GM19043 (cell line): ENCODE results near the gene PIP5K1A.
"Not testable (repeated sequence)": the region's sequence is repeated elsewhere in the genome, so short reads cannot be mapped to it uniquely, and the experiment has no call there.

Experiments
- ATAC-seq: cut with Tn5 transposase; IDR thresholded peaks from one replicate; pipeline ENCODE4 v1.9.1; 2021; ENCODE audit warnings: low read depth; ENCODE audit not compliant: unreplicated experiment

The PIP5K1A gene

DNA sequence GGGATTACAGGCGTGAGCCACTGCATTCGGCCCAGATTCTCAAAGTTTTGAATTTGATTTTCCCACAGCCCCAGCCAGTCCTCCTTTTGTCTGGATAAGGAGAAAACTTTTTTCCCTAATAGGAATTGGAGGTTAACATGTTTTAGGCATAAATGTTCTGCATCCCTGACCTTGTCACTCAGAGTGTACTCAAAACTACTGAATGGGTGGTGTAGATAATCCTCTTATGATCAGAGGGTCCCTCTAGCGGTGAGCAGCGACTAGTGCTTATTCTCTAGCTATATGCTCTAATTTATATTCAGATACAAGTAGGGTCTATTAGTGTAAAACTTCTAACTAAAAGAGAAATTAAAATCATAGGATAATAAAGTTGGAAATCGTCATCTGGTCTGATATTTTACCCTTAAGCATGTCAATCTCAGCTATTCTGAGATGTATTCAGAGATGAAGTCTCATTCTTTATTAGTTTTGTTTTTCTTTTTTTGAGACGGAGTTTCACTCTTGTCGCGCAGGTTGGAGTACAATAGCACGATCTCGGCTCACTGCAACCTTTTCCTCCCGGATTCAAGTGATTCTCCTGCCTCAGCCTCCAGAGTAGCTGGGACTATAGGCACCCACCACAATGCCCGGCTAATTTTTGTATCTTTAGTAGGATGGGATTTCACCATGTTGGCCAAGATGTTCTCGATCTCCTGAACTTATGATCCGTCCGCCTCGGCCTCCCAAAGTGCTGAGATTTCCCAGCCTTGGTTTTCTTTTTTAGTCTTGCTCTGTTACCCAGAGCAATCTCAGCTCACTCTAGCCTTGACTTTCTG, 53.5 kb downstream of the PIP5K1A start:
- peak; percentile 47 for ATAC-seq

DNA sequence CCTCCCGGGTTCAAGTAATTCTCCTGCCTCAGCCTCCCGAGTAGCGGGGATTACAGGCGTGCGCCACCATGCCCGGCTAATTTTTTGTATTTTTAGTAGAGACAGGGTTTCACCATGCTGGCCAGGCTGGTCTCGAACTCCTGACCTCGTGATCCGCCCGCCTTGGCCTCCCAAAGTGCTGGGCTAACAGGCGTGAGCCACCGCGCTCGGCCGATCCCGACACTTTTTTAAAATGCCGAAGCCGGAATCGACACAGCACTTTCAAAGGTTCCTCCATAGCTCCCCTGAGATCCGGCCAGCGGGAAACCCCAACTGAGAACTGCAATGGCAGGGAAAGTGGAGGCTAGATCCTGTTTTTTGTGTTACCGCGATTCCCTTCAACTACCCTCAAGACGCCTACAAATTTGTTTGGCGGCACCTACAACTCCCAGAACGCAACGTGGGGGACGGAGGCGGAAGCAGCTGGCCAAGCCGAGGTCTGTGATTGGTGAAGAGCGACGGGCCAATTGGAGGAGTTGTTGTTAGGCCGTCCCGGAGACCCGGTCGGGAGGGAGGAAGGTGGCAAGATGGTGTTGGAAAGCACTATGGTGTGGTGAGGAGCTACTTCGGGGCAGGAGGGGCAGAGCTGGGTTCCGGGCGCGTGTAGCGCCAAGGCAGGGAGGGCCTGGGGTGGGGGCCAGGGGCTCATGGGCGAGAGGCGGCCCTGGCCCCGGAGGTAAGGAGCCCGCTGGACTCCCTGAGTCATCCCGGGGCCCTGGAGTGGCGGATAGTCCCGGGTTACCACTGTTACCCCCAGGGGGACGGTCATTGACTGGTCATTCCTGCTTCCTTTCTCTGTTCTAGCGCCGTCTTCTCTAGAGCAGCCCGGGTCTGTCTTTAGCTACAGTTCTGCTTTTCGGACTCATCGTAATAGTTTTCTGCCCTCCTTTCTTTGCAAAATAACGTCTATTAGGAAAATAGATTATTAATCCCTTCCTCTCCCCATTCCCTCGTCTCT, 56.2 kb downstream of the PIP5K1A start, which contains the start of gene PSMD4:
PSMD4 (plus strand) TSS at position 518 of the 997 bp plus-strand sequence; CDS start at position 567, 49 bp downstream.
- ATAC-seq = peak; percentile 90

DNA sequence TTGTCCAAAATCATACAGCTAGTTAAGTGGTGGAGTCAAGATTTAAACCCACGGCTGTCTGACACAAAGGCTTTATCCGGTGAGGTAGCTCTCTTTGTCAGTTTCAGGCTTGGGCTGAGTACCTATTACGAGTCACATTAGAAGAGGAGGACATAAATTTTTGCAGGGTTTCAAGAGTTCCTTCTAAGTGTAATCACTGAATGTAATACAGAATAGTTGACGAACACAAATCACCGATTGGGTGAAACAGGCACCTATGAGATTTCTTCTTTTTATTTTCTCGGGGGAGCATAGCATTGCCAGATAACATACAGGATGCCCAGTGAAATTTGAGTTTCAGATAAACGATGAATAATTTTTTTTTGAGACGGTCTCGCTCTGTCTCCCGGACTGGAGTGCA, 57.0 kb downstream of the PIP5K1A start:
- no peak for ATAC-seq

DNA sequence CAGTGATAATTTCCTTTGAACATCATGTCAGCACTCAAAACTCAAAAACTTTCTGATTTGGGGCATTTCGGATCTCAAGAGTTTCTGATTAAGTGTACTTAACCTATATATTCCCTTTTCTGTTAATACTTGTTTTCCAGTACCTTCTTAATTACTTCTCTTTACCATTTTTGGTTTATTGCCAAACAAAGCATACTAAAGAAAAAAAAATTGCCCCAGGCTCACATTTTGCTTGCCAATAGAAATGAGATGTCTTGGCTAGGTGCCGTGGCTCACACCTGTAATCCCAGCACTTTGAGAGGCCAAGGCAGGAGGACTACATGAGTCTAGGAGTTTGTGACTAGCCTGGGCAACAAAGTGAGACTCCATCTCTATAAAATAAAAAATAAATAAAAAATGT, 61.0 kb downstream of the PIP5K1A start:
- ATAC-seq = no peak

DNA sequence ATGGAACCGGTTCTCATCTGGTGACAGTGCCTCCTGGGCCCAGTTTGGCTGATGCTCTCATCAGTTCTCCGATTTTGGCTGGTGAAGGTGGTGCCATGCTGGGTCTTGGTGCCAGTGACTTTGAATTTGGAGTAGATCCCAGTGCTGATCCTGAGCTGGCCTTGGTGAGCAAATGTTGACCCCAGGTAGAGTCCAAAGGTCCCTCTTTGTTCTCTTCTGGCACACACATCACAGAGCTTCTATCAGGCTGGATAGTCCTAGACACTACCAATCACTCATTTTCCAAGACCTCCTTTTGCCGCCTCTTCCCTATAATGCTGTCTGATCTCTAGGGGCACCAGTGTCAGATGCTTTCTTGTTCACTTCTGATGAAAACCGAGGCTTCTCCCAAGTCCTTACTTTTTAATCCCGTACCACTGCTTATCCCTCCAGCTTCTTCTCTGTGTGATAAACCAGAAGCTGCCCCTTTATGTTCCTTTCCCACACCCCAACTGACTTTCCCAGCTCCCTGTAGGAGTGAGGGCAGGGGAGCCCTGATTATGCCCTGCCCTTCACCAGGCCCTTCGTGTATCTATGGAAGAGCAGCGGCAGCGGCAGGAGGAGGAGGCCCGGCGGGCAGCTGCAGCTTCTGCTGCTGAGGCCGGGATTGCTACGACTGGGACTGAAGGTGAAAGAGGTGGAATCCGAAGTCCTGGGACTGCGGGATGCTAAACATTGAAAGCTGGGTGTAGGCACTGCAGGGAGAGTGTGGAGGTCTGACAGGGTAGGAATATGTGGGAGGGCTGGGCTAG, 67.3 kb downstream of the PIP5K1A start:
- no peak for ATAC-seq

DNA sequence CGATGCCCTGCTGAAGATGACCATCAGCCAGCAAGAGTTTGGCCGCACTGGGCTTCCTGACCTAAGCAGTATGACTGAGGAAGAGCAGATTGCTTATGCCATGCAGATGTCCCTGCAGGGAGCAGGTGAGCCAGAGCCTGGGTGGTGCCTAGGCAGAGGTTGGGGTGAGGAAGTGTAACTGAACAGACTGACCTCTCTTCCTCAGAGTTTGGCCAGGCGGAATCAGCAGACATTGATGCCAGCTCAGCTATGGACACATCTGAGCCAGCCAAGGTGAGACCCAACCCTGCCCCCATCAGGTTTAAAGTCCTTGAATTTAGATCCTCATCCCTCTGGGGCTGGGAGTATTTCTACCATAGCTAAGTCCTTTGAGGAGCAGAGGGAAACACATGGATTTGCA, 68.0 kb downstream of the PIP5K1A start:
- no peak for ATAC-seq

DNA sequence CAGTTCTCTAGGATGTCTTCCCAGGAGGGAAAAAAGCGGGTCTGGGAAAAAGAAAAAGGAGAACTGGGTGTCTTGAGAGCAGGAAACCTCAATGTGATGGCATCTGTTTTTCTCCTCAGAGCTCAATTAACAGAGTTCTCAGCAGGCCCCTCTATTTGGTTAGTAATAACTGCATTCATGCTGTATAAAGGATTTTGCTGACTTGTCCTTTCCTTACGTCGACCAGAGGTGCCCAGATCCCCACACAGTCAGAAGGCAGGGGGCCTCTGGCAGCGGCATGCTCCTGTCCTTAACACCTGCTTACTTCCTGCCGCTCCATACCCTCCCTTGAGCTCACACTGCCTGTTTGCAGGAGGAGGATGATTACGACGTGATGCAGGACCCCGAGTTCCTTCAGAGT, 68.5 kb downstream of the PIP5K1A start:
- ATAC-seq = no peak

DNA sequence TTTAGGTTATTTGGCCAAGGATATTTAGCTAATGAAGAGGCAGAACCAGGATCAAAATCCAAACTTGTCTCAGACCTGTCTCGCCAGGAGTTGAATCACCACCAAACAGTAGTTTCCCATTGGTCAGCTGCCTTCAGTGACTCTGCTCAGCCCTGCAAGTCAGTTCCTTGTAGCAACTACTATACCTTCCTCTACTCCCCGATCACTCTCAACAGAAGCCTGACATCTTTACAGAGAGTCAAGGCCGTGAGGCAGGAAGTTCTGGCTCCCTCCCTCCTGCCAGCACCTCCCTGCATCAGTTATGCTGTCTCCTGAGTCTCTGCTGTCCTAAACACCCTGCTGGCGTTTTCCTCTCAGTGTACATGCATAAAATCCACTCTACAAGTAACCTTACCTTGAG, 69.4 kb downstream of the PIP5K1A start:
- ATAC-seq = no peak

DNA sequence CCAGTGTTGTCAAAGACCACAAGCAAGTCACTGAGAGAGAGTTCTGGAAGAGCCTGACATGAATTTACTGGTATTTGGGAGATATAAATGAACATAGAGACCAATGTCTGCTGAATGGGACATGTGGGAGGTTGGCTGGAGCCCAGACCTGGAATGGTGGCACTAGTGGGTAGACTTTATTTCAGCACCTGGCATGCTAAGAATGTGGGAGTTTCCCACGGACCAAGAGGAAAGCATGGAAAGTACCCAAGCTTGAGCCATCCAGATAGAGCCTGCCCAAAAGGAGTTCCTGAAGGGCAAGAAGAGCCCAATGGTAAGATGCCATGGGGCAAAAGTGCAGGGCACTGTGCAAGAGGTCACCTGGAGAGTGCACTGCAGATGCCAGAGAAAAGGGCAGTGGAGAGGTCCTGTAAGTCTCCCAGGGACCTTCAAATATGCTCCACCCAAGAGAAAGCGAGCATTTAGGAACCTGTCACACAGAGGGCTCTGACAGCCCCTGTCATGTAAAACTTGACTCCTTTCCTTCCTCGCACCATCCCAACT, 75.6 kb downstream of the PIP5K1A start:
- ATAC-seq = no peak

DNA sequence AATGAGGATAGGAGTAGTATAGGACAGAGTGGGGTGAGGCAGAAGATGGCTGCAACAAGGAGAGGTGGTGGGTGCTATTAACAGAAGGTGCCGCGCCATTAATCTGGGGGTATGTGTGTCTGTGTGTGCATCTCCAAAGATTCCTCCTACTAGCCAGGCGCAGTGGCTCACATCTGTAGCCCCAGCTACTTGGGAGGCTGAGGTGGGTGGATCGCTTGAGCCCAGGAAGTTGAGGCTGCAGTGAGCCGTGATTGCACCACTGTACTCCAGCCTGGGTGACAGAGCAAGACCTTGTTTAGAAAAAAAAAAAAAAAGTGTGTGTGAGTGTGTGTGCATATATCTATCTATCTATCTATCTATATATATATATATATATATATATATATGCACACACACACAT, 77.0 kb downstream of the PIP5K1A start:
- not testable (repeated sequence) for ATAC-seq

DNA sequence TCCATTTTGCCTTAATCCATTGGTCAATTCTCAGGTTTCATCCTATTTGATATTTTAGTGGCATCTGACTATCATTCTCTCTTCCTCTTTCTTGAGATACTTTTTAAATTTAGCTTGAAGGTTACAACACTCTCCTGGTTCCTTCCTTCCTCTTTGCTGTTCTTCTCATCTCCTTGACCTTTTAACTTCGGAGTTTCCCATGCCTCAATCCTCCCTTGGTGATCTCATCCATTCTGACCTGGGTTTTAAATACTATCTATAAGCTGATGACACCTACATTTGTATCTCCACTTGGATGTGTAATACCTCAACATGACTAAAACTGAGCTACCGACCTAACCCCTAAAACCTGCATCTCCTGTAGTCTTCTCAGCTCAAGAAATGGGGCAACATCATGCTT, 78.9 kb downstream of the PIP5K1A start:
- no peak for ATAC-seq

DNA sequence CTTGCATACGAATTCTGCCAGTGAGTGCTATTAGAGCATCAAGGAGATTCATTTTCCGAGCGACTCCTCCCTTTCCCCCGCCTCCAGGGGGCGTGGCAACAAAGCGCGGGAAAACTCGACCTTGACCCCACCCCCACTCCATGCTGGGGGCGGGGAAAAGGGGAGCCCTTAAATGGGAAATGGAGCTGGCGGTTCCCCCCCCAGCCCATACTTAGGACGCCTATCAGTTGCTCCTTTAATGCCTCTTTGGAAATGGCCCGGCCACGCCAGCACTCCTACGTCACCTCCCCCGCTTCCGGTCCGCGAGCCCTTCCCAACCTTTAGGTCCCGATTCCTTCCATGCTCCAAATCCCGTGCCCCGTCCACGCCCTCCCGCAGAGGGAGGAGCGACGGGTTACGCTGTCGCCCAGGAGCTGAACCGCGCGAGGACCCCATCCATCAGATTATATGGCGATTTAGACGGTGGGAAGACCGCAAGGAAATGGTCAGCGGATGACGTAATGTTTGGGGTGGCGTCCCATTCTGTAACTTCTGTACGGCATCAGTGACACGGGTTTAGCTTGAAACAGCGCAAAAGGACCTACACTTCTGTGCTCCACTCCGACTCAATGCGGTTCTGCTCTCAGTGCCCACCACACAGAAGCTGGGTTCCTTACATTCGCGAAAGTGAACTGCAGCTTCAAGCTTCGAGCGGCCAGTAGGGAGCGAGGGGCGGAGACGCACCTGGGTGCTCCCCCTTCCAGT, 83.0 kb downstream of the PIP5K1A start:
- ATAC-seq = peak; percentile 24

DNA sequence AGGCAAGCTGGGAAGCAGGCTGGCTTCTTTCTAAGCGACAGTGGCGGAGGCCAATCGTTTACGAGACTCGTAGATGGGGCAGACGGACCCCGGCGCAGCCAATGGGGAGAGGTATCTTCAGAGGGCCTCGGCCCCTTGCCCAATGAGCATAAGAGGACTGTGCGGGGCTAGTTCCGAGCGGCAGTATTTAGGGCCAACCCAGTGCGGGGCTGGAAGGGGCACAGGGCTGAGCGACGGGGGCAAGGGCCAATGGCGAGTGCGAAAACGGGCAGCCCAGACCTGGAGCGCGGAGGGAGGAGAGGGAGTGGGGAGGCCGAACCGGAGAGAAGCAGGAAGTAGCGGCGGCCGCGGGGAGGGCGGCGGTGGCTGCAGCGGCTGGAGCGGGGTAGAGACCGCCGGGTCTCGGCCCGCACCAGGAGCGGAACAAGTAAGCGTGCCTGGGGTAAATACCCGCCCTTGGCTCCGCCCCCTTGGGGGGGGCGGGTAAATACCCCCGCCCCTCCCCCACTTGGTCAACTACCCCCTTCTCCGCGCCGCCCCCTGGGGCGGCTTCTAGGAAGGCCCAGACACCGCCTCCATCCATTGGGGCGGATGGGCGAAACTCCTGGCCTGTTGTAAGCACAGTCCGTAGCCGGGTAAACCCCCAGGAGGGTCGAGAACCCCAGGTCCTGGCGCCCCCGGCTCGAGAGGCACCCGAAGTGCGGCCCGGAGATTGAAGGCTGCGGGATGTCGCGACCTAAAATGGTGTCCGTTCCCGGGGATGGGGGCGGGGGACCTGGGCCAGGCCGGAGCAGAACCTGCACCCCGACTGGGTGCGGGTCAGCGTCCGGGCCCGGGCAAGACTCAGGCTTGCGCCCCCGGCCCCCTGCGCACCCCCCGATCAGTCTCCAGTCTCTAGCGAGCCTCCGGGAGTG, 83.9 kb downstream of the PIP5K1A start, which contains the start of gene ZNF687:
ZNF687 (plus strand) TSS at position 331 of the 914 bp plus-strand sequence. CDS start 3,993 bp downstream, outside the sequence.
- peak; percentile 91 for ATAC-seq

DNA sequence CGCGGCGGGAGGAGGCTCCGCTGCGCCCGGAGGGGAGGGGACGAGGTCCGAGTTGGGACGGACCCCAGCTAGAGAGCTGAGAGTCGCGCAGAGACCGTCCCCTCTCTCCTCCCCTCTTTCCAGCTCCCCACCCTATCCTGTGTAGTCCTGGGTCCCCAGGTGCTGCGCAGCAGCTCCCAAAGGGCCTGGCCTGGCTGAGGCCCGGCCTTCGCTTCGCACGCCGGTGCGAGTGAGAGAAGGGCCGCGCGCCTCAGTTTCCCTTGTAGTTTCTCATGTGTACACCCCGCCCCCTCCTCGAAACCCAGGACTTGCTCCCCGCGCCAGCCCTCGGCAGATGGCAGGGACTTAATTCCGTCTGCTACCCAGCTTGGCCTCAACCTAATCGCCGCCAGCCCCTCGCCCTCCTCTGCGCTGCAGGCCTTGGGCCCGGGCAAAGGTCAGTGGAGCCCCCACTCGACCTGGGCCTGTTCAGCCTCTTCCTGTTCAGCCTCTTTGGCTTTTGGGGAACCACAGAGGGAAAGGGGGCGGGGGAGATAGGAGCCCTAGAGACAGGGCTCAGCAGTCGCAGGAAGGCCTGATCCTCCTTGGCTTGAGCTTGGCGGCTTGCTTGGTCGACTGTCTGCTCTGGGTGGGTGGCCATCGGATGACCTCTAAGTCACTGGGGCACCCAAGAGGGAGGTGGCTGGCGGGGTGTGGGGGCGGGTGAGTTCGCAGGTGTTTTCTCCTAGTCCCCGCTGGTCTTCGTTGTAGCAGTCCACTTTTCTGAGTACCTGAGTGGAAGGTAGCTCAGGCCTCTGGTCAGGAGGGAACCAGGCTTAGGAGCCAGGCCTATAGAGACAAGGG, 84.8 kb downstream of the PIP5K1A start:
- no peak for ATAC-seq

DNA sequence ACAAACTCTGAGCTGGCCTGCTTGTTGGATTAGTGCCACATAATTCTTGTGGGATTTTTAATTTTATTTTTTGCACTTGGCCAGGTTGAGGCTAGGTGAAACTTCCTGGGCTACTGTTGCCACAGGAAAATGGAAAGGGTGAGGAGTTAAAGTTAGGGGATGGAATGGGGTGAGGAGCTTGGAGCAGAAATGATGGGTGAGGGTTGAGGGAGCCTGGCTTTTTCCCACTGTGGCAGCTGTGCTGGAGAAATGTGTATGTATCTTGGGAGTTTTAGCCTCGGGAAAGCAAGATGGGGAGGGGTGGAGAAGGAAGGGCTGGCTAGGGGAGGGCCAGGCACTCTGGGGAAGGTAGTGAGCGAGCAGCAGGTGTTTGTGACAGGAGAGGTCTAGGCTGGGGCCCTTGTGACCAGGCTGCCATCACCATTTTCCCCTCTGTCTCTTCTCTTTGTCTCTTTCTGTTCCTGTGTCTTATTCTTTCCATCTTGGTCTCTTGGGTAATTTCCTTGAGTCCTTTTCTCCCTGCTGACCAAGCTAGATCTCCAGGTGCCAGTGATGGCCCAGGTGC, 85.7 kb downstream of the PIP5K1A start:
- no peak for ATAC-seq

DNA sequence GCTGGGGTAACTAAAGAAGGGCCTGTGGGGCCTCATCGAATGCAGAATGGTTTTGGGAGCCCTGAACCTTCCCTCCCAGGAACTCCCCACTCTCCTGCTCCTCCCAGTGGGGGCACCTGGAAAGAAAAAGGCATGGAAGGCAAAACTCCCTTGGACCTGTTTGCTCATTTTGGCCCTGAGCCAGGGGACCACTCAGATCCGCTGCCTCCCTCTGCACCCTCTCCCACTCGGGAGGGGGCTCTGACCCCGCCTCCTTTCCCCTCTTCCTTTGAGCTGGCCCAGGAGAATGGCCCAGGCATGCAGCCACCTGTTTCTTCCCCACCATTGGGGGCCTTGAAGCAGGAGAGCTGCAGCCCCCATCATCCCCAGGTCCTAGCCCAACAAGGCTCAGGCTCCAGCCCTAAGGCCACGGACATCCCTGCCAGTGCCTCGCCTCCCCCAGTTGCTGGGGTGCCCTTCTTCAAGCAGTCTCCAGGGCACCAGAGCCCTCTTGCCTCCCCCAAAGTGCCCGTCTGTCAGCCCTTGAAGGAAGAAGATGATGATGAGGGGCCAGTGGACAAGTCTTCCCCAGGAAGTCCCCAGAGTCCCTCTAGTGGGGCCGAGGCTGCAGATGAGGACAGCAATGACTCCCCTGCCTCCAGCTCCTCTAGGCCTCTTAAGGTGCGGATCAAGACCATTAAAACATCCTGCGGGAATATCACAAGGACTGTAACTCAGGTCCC, 88.4 kb downstream of the PIP5K1A start:
- no peak for ATAC-seq

DNA sequence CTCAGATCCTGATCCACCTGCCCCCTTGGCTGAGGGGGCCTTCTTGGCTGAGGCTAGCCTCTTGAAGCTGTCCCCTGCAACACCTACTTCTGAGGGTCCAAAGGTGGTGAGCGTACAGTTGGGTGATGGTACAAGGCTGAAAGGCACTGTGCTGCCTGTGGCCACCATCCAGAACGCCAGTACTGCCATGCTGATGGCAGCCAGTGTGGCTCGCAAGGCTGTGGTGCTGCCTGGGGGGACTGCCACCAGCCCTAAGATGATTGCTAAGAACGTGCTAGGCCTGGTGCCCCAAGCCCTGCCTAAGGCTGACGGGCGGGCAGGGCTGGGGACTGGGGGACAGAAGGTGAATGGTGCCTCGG, 89.0 kb downstream of the PIP5K1A start:
- no peak for ATAC-seq
